B cell (primary cell): Measurements from ENCODE around the gene CYB5A. TPM values are rescaled to one million over a fixed set of nuclear protein-coding genes. Genes with fewer than 3 reads are reported as not detected.

ENCODE experiments used
- ATAC-seq: fragments of 200-7000 bp; cut with Tn5 transposase; one replicate; pipeline ENCODE4 v1.10.0; 2021; ENCODE audit warnings: low read depth, mild to moderate bottlenecking, moderate number of reproducible peaks, moderate library complexity
- CTCF ChIA-PET: fragments of 350-600 bp; sonication (Branson Sonifier 250); formaldehyde crosslinking; loops from one replicate; lab custom pipeline; 2021; ENCODE audit warnings: antibody characterized with exemption, inconsistent platforms; lab: Charles Lee
- POLR2A ChIA-PET: fragments of 350-600 bp; sonication (Branson Sonifier 250); formaldehyde crosslinking; loops from one replicate; lab custom pipeline; 2021; ENCODE audit warnings: antibody characterized with exemption; lab: Charles Lee
- DNase-seq: peaks from one replicate; pipeline ENCODE4 v3.0.0; 2013
- H2AFZ ChIP-seq: 2 replicates; pipeline ENCODE4 v1.6.1; 2012; ENCODE audit warnings: mild to moderate bottlenecking, low read depth, low read length; ENCODE audit not compliant: insufficient read depth, poor library complexity, severe bottlenecking
- H3K27ac ChIP-seq, 2 donors: 1 replicate in 1 of 2; 2 replicates in 1 of 2; pipeline ENCODE4 v1.5.1; 2012 to 2013; ENCODE audit warnings: low read length in 2 of 2, mild to moderate bottlenecking in 2 of 2, moderate library complexity in 1 of 2
- H3K27me3 ChIP-seq, 4 experiments: fragments of 200-600 bp in 1 of 4; sonication (generic) in 1 of 4; replicated peaks in 1 of 4; 1 replicate in 2 of 4; 2 replicates in 2 of 4; pipeline versions ENCODE4 v1.6.1 to v1.7.0; 2013 to 2016; ENCODE audit warnings: low read length in 3 of 4, mild to moderate bottlenecking in 2 of 4, mixed read lengths in 1 of 4, moderate library complexity in 1 of 4; ENCODE audit not compliant: insufficient read depth in 4 of 4, control insufficient read depth in 3 of 4; ENCODE audit errors: control extremely low read depth in 1 of 4
- H3K36me3 ChIP-seq, 2 experiments: replicated peaks in 1 of 2; 1 replicate in 1 of 2; 2 replicates in 1 of 2; pipeline versions ENCODE4 v1.6.1 to v1.7.1; 2013; ENCODE audit warnings: low read length in 1 of 2; ENCODE audit not compliant: insufficient read depth in 2 of 2, control insufficient read depth in 1 of 2; ENCODE audit errors: control extremely low read depth in 1 of 2, extremely low read depth in 1 of 2
- H3K4me1 ChIP-seq, 2 donors: fragments of 200-600 bp in 1 of 2; sonication (generic) in 1 of 2; 1 replicate in 1 of 2; 2 replicates in 1 of 2; pipeline versions ENCODE4 v1.5.1 to v1.6.1; 2013 to 2017; ENCODE audit warnings: low read length in 2 of 2; ENCODE audit not compliant: control insufficient read depth in 2 of 2, insufficient read depth in 2 of 2
- H3K4me2 ChIP-seq: replicated peaks from 2 replicates; pipeline ENCODE3; 2012; ENCODE audit warnings: mild to moderate bottlenecking, low read depth, low read length; ENCODE audit not compliant: poor library complexity, severe bottlenecking
- H3K4me3 ChIP-seq, 5 experiments: fragments of 200-600 bp in 1 of 5; sonication (generic) in 1 of 5; 1 replicate in 3 of 5; 2 replicates in 2 of 5; pipeline versions ENCODE4 v1.5.1 to v1.7.0; 2011 to 2016; ENCODE audit warnings: low read length in 4 of 5, mild to moderate bottlenecking in 4 of 5, low read depth in 2 of 5, control low read depth in 1 of 5, moderate library complexity in 1 of 5; ENCODE audit not compliant: insufficient read depth in 1 of 5; ENCODE audit errors: control extremely low read depth in 1 of 5, extremely low read depth in 1 of 5
- H3K79me2 ChIP-seq: fragments of 200-600 bp; sonication (generic); one replicate; pipeline ENCODE4 v1.6.0; 2016; ENCODE audit warnings: low read length; ENCODE audit not compliant: control insufficient read depth, insufficient read depth
- H3K9ac ChIP-seq: fragments of 200-600 bp; sonication (generic); 2 replicates; pipeline ENCODE4 v1.6.1; 2017; ENCODE audit warnings: mild to moderate bottlenecking, low read length, moderate library complexity
- H3K9me3 ChIP-seq, 3 donors: one replicate each; pipeline versions ENCODE4 v1.6.1 to v1.7.1; 2013; ENCODE audit warnings: low read length in 2 of 3; ENCODE audit not compliant: control insufficient read depth in 2 of 3, insufficient read depth in 1 of 3; ENCODE audit errors: control extremely low read depth in 1 of 3
- H4K20me1 ChIP-seq: 2 replicates; pipeline ENCODE4 v1.6.0; 2012; ENCODE audit warnings: mild to moderate bottlenecking, low read length; ENCODE audit not compliant: insufficient read depth, control insufficient read depth, poor library complexity, severe bottlenecking
- H3K27ac Mint-ChIP-seq: one replicate; pipeline ENCODE4 v1.8.0; 2021; ENCODE audit warnings: mixed read lengths
- H3K27me3 Mint-ChIP-seq: one replicate; pipeline ENCODE4 v1.8.0; 2021; ENCODE audit warnings: mixed read lengths
- H3K4me1 Mint-ChIP-seq: one replicate; pipeline ENCODE4 v1.8.0; 2021; ENCODE audit warnings: mixed read lengths
- H3K4me3 Mint-ChIP-seq: one replicate; pipeline ENCODE4 v1.8.0; 2021; ENCODE audit warnings: mixed read lengths
- H3K9me3 Mint-ChIP-seq: one replicate; pipeline ENCODE4 v1.8.0; 2022; ENCODE audit warnings: mixed read lengths; ENCODE audit not compliant: insufficient read depth
- EZH2 ChIP-seq: IDR thresholded peaks from 2 replicates; pipeline ENCODE4 v1.6.1; 2012; ENCODE audit warnings: borderline replicate concordance, low read depth, mild to moderate bottlenecking, moderate library complexity, low read length; ENCODE audit not compliant: insufficient read depth, poor library complexity, severe bottlenecking
- WGBS: methylation state at CpG from one replicate; pipeline ENCODE4 v1.1.5; 2013; ENCODE audit warnings: missing lambda C conversion rate; ENCODE audit not compliant: insufficient coverage; 5-methylcytosine and 5-hydroxymethylcytosine counted together
- intact Hi-C: fragments of 100-400 bp; cut with micrococcal nuclease; formaldehyde crosslinking; loops from one replicate; pipeline ENCODE4 v1.10.0; 2022
- polyA plus RNA-seq: library from polyadenylated mRNA; depleted of rRNA; stranded (reverse); fragments of >200 nt; gene quantifications from 2 replicates; pipeline ENCODE4 v1.2.3, GENCODE V29; 2012
- total RNA-seq, 2 donors: library from RNA; stranded (reverse); fragments of 120-200 nt in 1 of 2; gene quantifications; 1 replicate in 1 of 2; 2 replicates in 1 of 2; pipeline versions ENCODE4 v1.2.3 to v1.2.4, GENCODE V29; 2013 to 2022
- TF ChIP-seq, protein P1 (sequence below): fragments of 200-600 bp; IDR thresholded peaks from one replicate; pipeline ENCODE4 v1.8.0; 2022; ENCODE audit warnings: antibody characterized with exemption, mild to moderate bottlenecking

CYB5A gene
- total and polyA plus RNA-seq, 2 donors (not counting 1 experiment from before 2014, with no cell fraction given): 46.9 to 217 TPM

DNA sequence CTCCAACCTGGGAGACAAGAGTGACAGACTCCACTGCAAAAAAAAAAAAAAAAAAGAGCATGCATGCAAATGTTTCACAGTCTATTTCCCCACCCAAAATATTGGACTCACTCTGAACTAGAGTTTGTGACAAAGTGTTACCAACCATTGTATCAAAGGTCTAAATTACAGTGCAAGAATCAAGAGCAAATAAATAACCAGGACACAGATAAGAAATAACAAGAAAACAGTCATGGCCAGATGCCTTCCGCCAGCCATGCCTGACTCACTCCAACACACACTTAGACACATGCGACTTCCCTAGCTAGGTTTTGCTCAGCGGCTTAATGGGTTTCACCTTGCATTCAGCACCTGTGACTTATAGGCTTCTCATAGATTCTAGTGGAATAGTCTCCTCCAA lies 62.8 kb downstream of the CYB5A start:
- Mint-ChIP-seq H3K4me3 (no peak overlapping the region), H3K27ac (no peak overlapping the region), H3K4me1 (peaks cover 7% of the 10 kb centered on the region), H3K9me3 (no peaks in the 10 kb centered on the region), H3K27me3 (peaks cover 5% of the 10 kb centered on the region)
- no CpG with 5 or more reads among the region's 3 CpGs for WGBS
- no peaks in the 10 kb centered on the region for H3K36me3 ChIP-seq
- intact Hi-C loops: no loop called here
- ATAC-seq (no peak), DNase-seq (no peak)
- no peak overlapping the region for H3K27ac ChIP-seq
- H3K9ac ChIP-seq: no peak overlapping the region
- H3K4me3 ChIP-seq: no peak overlapping the region
- peaks cover 0 to 5% (median 0%) of the 10 kb centered on the region in 4 experiments for H3K27me3 ChIP-seq
- POLR2A ChIA-PET: no interaction called here
- H4K20me1 ChIP-seq: no peaks in the 10 kb centered on the region
- H3K4me1 ChIP-seq: no peaks in the 10 kb centered on the region
- no peak for TF ChIP-seq EZH2
- TF ChIP-seq, protein P1, sequence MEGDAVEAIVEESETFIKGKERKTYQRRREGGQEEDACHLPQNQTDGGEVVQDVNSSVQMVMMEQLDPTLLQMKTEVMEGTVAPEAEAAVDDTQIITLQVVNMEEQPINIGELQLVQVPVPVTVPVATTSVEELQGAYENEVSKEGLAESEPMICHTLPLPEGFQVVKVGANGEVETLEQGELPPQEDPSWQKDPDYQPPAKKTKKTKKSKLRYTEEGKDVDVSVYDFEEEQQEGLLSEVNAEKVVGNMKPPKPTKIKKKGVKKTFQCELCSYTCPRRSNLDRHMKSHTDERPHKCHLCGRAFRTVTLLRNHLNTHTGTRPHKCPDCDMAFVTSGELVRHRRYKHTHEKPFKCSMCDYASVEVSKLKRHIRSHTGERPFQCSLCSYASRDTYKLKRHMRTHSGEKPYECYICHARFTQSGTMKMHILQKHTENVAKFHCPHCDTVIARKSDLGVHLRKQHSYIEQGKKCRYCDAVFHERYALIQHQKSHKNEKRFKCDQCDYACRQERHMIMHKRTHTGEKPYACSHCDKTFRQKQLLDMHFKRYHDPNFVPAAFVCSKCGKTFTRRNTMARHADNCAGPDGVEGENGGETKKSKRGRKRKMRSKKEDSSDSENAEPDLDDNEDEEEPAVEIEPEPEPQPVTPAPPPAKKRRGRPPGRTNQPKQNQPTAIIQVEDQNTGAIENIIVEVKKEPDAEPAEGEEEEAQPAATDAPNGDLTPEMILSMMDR: no peak
- CTCF ChIA-PET: no interaction called here
- no peak overlapping the region for H2AFZ ChIP-seq
- H3K9me3 ChIP-seq: no peaks in the 10 kb centered on the region
- no peaks in the 10 kb centered on the region for H3K79me2 ChIP-seq
- no peak overlapping the region for H3K4me2 ChIP-seq

DNA sequence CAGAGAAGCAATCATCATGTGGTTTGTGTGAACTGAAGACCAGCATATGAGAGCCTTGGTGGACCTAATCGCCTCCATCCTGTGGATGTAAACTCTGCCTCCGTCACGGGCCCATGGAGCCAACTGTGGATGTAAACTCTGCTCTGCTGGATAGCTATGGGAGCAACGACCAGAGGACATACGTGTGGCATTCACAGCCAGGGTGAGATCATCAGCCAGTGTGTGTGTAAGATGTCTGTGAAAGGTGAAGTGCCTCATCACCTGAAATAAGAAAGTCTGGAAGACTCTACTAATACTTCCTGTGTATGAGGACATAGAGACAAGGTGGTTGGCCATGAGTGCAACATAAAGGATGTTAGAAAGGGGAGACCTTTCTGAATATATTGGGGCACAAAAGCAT lies 63.5 kb downstream of the CYB5A start:
- Histone ChIP-seq H3K27me3 (peaks cover 0 to 5% (median 0%) of the 10 kb centered on the region in 4 experiments), H3K4me2 (no peak overlapping the region), H4K20me1 (no peaks in the 10 kb centered on the region), H3K27ac (no peak overlapping the region), H3K9ac (no peak overlapping the region), H3K36me3 (no peaks in the 10 kb centered on the region), H2AFZ (no peak overlapping the region), H3K4me1 (no peaks in the 10 kb centered on the region), H3K79me2 (no peaks in the 10 kb centered on the region), H3K4me3 (no peak overlapping the region), H3K9me3 (no peaks in the 10 kb centered on the region)
- ATAC-seq (no peak), DNase-seq (no peak)
- POLR2A ChIA-PET: no interaction called here
- 95% methylated on average over 3 of the region's 5 CpGs for WGBS
- intact Hi-C loops: no loop called here
- CTCF ChIA-PET: no interaction called here
- TF ChIP-seq EZH2: no peak
- no peak overlapping the region for H3K27ac Mint-ChIP-seq
- no peaks in the 10 kb centered on the region for H3K9me3 Mint-ChIP-seq
- H3K4me1 Mint-ChIP-seq: peaks cover 7% of the 10 kb centered on the region
- H3K4me3 Mint-ChIP-seq: no peak overlapping the region
- peaks cover 9% of the 10 kb centered on the region for H3K27me3 Mint-ChIP-seq
